ENCODE measurements around the gene CACNA1C.
A peak's percentile ranks its signal among the peaks of the same experiment; 100 is the strongest.

Gene CACNA1C

GRCh38 chr12:2662524-2662923 is 609.7 kb downstream of the CACNA1C start:
- DNase-seq, result no peak

- no peak for DNase-seq
Observed at GRCh38 chr12:2664721-2665577, 612.2 kb downstream of the CACNA1C start.

- no peak for DNase-seq
Observed at GRCh38 chr12:2666411-2666810, 613.6 kb downstream of the CACNA1C start.

GRCh38 chr12:2666846-2667245 is 614.1 kb downstream of the CACNA1C start:
- no peak for DNase-seq

- DNase-seq, result no peak
Observed at GRCh38 chr12:2667716-2668440, 615.1 kb downstream of the CACNA1C start.

GRCh38 chr12:2668816-2669215 is 616.0 kb downstream of the CACNA1C start:
- DNase-seq, result no peak

GRCh38 chr12:2669560-2669959 is 616.8 kb downstream of the CACNA1C start:
- no peak for DNase-seq

GRCh38 chr12:2672863-2673262 is 620.1 kb downstream of the CACNA1C start:
- no peak for DNase-seq

GRCh38 chr12:2673966-2674810 is 621.4 kb downstream of the CACNA1C start:
- DNase-seq, result no peak

- DNase-seq, result no peak
Observed at GRCh38 chr12:2675776-2676175, 623.0 kb downstream of the CACNA1C start.

- DNase-seq, result no peak
Observed at GRCh38 chr12:2677142-2677880, 624.5 kb downstream of the CACNA1C start.

GRCh38 chr12:2678426-2678825 is 625.6 kb downstream of the CACNA1C start:
- DNase-seq, result no peak

- DNase-seq, result no peak
Observed at GRCh38 chr12:2679068-2679815, 626.5 kb downstream of the CACNA1C start.

- no peak for DNase-seq
Observed at GRCh38 chr12:2679816-2680675, 627.3 kb downstream of the CACNA1C start.

GRCh38 chr12:2680676-2681039 is 627.9 kb downstream of the CACNA1C start:
- DNase-seq, result no peak

GRCh38 chr12:2681450-2682205 is 628.8 kb downstream of the CACNA1C start:
- no peak for DNase-seq

- peak; percentile 73 for DNase-seq
Observed at GRCh38 chr12:2682296-2683251, 629.8 kb downstream of the CACNA1C start.

- no peak for DNase-seq
Observed at GRCh38 chr12:2683283-2684025, 630.7 kb downstream of the CACNA1C start.

Data from CD4-positive, alpha-beta T cell treated with Interleukin-10 for 1 hour (primary cell).